ENCODE results near the gene ERMAP.
A peak's percentile ranks its signal among the peaks of the same experiment; 100 is the strongest.

Gene ERMAP

GRCh38 chr1:42784547-42784945 lies 32.4 kb upstream of the ERMAP start:
- Histone ChIP-seq H3K27me3 (no peaks in the 10 kb centered on the region), H3K36me3 (no peaks in the 10 kb centered on the region), H3K4me3 (ENCODE audit: low read depth, low read length) (no peak overlapping the region), H3K4me1 (no peaks in the 10 kb centered on the region), H3K9me3 (no peaks in the 10 kb centered on the region)
- DNase-seq, result no peak
- no peak for TF ChIP-seq CTCF (IDR thresholded peaks at IDR 0.05; ENCODE audit: low read depth, low read length)

GRCh38 chr1:42784946-42785693 lies 31.8 kb upstream of the ERMAP start, which contains the start of gene TMEM269:
Gene TMEM269, plus strand, starts transcription at chr1:42784991. Its CDS starts 4,903 bp downstream, at chr1:42789894.
- no peaks in the 10 kb centered on the region for H3K36me3 ChIP-seq
- peak within 1 kb of the TSS; percentile 23; the same call in 1 of the 2 replicates for H3K4me3 ChIP-seq (ENCODE audit: low read depth, low read length)
- no peaks in the 10 kb centered on the region for H3K9me3 ChIP-seq
- DNase-seq, result peak; percentile 6
- H3K27me3 ChIP-seq, result no peaks in the 10 kb centered on the region
- no peaks in the 10 kb centered on the region for H3K4me1 ChIP-seq
- TF ChIP-seq CTCF (IDR thresholded peaks at IDR 0.05; ENCODE audit: low read depth, low read length), result no peak

GRCh38 chr1:42786097-42786496 lies 30.8 kb upstream of the ERMAP start:
- no peak for TF ChIP-seq CTCF (IDR thresholded peaks at IDR 0.05; ENCODE audit: low read depth, low read length)
- Histone ChIP-seq H3K36me3 (no peaks in the 10 kb centered on the region), H3K27me3 (no peaks in the 10 kb centered on the region), H3K9me3 (no peaks in the 10 kb centered on the region), H3K4me3 (ENCODE audit: low read depth, low read length) (no peak overlapping the region), H3K4me1 (no peaks in the 10 kb centered on the region)
- no peak for DNase-seq

- DNase-seq, result no peak
- no peaks in the 10 kb centered on the region for H3K36me3 ChIP-seq
- no peaks in the 10 kb centered on the region for H3K27me3 ChIP-seq
- no peaks in the 10 kb centered on the region for H3K9me3 ChIP-seq
- no peaks in the 10 kb centered on the region for H3K4me1 ChIP-seq
- H3K4me3 ChIP-seq (ENCODE audit: low read depth, low read length), result no peak overlapping the region
- TF ChIP-seq CTCF (IDR thresholded peaks at IDR 0.05; ENCODE audit: low read depth, low read length), result no peak
Observed at GRCh38 chr1:42788021-42788420, 28.9 kb upstream of the ERMAP start.

GRCh38 chr1:42793824-42794223 lies 23.1 kb upstream of the ERMAP start:
- no peak for TF ChIP-seq CTCF (IDR thresholded peaks at IDR 0.05; ENCODE audit: low read depth, low read length)
- DNase-seq, result no peak
- no peaks in the 10 kb centered on the region for H3K36me3 ChIP-seq

GRCh38 chr1:42797414-42797813 lies 19.5 kb upstream of the ERMAP start:
- TF ChIP-seq CTCF (IDR thresholded peaks at IDR 0.05; ENCODE audit: low read depth, low read length), result no peak
- H3K27me3 ChIP-seq, result no peaks in the 10 kb centered on the region
- DNase-seq, result no peak
- no peaks in the 10 kb centered on the region for H3K36me3 ChIP-seq
- H3K4me1 ChIP-seq, result no peaks in the 10 kb centered on the region
- no peak overlapping the region for H3K4me3 ChIP-seq (ENCODE audit: low read depth, low read length)
- H3K9me3 ChIP-seq, result no peaks in the 10 kb centered on the region

More at GRCh38 chr1:42793824-42794223, 23.1 kb upstream of the ERMAP start:
- H3K4me3 ChIP-seq (ENCODE audit: low read depth, low read length), result no peak overlapping the region
- H3K27me3 ChIP-seq, result no peaks in the 10 kb centered on the region
- no peaks in the 10 kb centered on the region for H3K4me1 ChIP-seq
- no peaks in the 10 kb centered on the region for H3K9me3 ChIP-seq

Measured in BE2C (cell line).